Adrenal gland (tissue), 12 donors: ENCODE results near the gene BNC2. TPM values are rescaled to one million over a fixed set of nuclear protein-coding genes. Genes with fewer than 3 reads are reported as not detected.

Source experiments
- DNase-seq, 7 donors: peaks; one replicate each; pipeline ENCODE4 v3.0.0-alpha.2; 2019 to 2020
- H3K27ac ChIP-seq, 5 donors: fragments of 200-600 bp; sonication (generic) in 4 of 5; 1 replicate in 3 of 5; 2 replicates in 2 of 5; pipeline versions ENCODE4 v1.5.1 to v1.8.0; 2016 to 2020; ENCODE audit warnings: mild to moderate bottlenecking in 1 of 5
- H3K27me3 ChIP-seq: fragments of 200-600 bp; 2 replicates; pipeline ENCODE4 v1.8.0; 2021
- H3K36me3 ChIP-seq, 2 donors: fragments of 200-600 bp; replicated peaks in 1 of 2; 1 replicate in 1 of 2; 2 replicates in 1 of 2; pipeline versions ENCODE4 v1.5.1 to v1.8.0; 2018 to 2022
- H3K4me1 ChIP-seq, 2 donors: fragments of 200-600 bp; replicated peaks in 1 of 2; 1 replicate in 1 of 2; 2 replicates in 1 of 2; pipeline versions ENCODE4 v1.5.1 to v1.8.0; 2018 to 2021
- H3K4me3 ChIP-seq, 4 donors: fragments of 200-600 bp; sonication (generic) in 3 of 4; one replicate each; pipeline ENCODE4 v1.5.1; 2016 to 2018
- H3K9me3 ChIP-seq, 3 donors: fragments of 200-600 bp; sonication (generic) in 1 of 3; replicated peaks in 1 of 3; 1 replicate in 2 of 3; 2 replicates in 1 of 3; pipeline versions ENCODE4 v1.5.1 to v1.8.0; 2016 to 2021
- CTCF ChIP-seq, 6 experiments: fragments of 450-650 bp in 4 of 6; fragments of 200-600 bp in 2 of 6; sonication (generic) in 1 of 6; IDR thresholded peaks; 1 replicate in 5 of 6; 2 replicates in 1 of 6; pipeline versions ENCODE4 v1.5.1 to v1.8.0; 2016 to 2021; ENCODE audit warnings: antibody characterized with exemption in 6 of 6, mild to moderate bottlenecking in 2 of 6, moderate library complexity in 1 of 6
- POLR2A ChIP-seq, 2 donors: fragments of 450-650 bp; IDR thresholded peaks; one replicate each; pipeline ENCODE4 v1.6.1; 2017; ENCODE audit warnings: antibody characterized with exemption in 2 of 2, mild to moderate bottlenecking in 2 of 2, moderate library complexity in 1 of 2
- WGBS, 4 donors: extraction: QIAGEN DNeasy Blood & Tissue Kit in 2 of 4; methylation state at CpG; one replicate each; pipeline versions ENCODE4 v1.1.5 to v1.1.7; 2013 to 2017; 5-methylcytosine and 5-hydroxymethylcytosine counted together
- intact Hi-C, 2 donors: fragments of 100-400 bp; cut with DNase I; formaldehyde crosslinking; loops; one replicate each; pipeline versions ENCODE4 v1.14.1 to v1.15.0; 2022 to 2023
- polyA plus RNA-seq, 3 donors: library from polyadenylated mRNA; stranded (reverse); fragments of 200-250 nt in 2 of 3; fragments of 350-450 nt in 1 of 3; fragmentation: Illumina TruSeq in 1 of 3; extraction: RNeasy Lipid Tissue Mini Kit (QIAGEN cat#74804) in 1 of 3; gene quantifications; one replicate each; pipeline ENCODE4 v1.2.3, GENCODE V29; 2013 to 2014
- total RNA-seq, 9 donors: library from RNA; depleted of rRNA in 4 of 9; stranded (reverse); fragments of >200 nt in 4 of 9; fragments of 120-200 nt in 1 of 9; fragmentation: NEBNext Ultra II Directional in 1 of 9; extraction: Animal tissue kit (Norgen Biotek cat#: 25700) in 1 of 9; gene quantifications; one replicate each; pipeline versions ENCODE4 v1.1.0 to v1.2.4, GENCODE V29; 2013 to 2023
- donor health status: healthy with polysubstance abuse.
- donor health status: Bipolar disorder and iron deficiency.
- donor health status: DM: yes; HTN: yes; CAD: no.
- donor health status: DM: no; HTN: no; CAD: no.
- donor health status: DM: no; HTN: no; CAD: no.
- donor health status: DM: yes; HTN: yes; CAD: no.

The BNC2 gene
- total and polyA plus RNA-seq, 12 donors = 1.1 to 11.1 (median 5.0) TPM

GRCh38 chr9:16637911-16638310 is 232.6 kb downstream of the BNC2 start:
- peaks cover 0 to 4% of the 10 kb centered on the region in 2 donors for H3K4me1 ChIP-seq
- no peaks in the 10 kb centered on the region for H3K36me3 ChIP-seq
- H3K4me3 ChIP-seq = no peak overlapping the region
- peaks cover 0 to 7% (median 0%) of the 10 kb centered on the region in 3 donors for H3K9me3 ChIP-seq
- no peak for DNase-seq
- 77 to 85% (median 81%) methylated on average over 5 of the region's 5 CpGs for WGBS, 4 donors
- H3K27ac ChIP-seq = no peak overlapping the region
- TF ChIP-seq POLR2A (IDR thresholded peaks at IDR 0.05) (no peak), CTCF (IDR thresholded peaks at IDR 0.05) (no peak)
- intact Hi-C loops = no loop called here
- no peaks in the 10 kb centered on the region for H3K27me3 ChIP-seq

- H3K27ac ChIP-seq = no peak overlapping the region
- intact Hi-C loops = no loop called here
Measured at GRCh38 chr9:16637218-16637617, 233.3 kb downstream of the BNC2 start.

GRCh38 chr9:16633794-16634193 is 236.7 kb downstream of the BNC2 start:
- H3K9me3 ChIP-seq = peaks cover 0 to 2% (median 0%) of the 10 kb centered on the region in 3 donors
- intact Hi-C loops = no loop called here
- TF ChIP-seq POLR2A (IDR thresholded peaks at IDR 0.05) (no peak), CTCF (IDR thresholded peaks at IDR 0.05) (no peak)
- H3K27ac ChIP-seq = no peak overlapping the region
- no peak for DNase-seq
- H3K4me1 ChIP-seq = peaks cover 0 to 4% of the 10 kb centered on the region in 2 donors
- no peaks in the 10 kb centered on the region for H3K36me3 ChIP-seq
- no peaks in the 10 kb centered on the region for H3K27me3 ChIP-seq
- no peak overlapping the region for H3K4me3 ChIP-seq
- WGBS, 4 donors = 68 to 85% (median 78%) methylated on average over 2 of the region's 2 CpGs

More at GRCh38 chr9:16637218-16637617, 233.3 kb downstream of the BNC2 start:
- TF ChIP-seq POLR2A (IDR thresholded peaks at IDR 0.05) = no peak
- no peak for TF ChIP-seq CTCF (IDR thresholded peaks at IDR 0.05)
- Histone ChIP-seq H3K27me3 (no peaks in the 10 kb centered on the region), H3K36me3 (no peaks in the 10 kb centered on the region), H3K4me1 (peaks cover 0 to 4% of the 10 kb centered on the region in 2 donors), H3K4me3 (no peak overlapping the region), H3K9me3 (peaks cover 0 to 7% (median 0%) of the 10 kb centered on the region in 3 donors)
- 88 to 94% (median 91%) methylated on average over 1 of the region's 1 CpG for WGBS, 4 donors
- DNase-seq = no peak

- 88 to 94% (median 91%) methylated on average over 7 of the region's 7 CpGs for WGBS, 4 donors
- intact Hi-C loops = no loop called here
- TF ChIP-seq POLR2A (IDR thresholded peaks at IDR 0.05) = no peak
- TF ChIP-seq CTCF (IDR thresholded peaks at IDR 0.05) = no peak
- Histone ChIP-seq H3K27ac (no peak overlapping the region), H3K4me3 (no peak overlapping the region), H3K9me3 (no peaks in the 10 kb centered on the region), H3K27me3 (no peaks in the 10 kb centered on the region), H3K4me1 (no peaks in the 10 kb centered on the region), H3K36me3 (no peaks in the 10 kb centered on the region)
- DNase-seq = no peak
Measured at GRCh38 chr9:16628413-16628812, 242.1 kb downstream of the BNC2 start.
